ENCODE results near the gene PRRT2. TPM values are rescaled to one million over a fixed set of nuclear protein-coding genes. Genes with fewer than 3 reads are reported as not detected.

Gene PRRT2
- total RNA-seq, 2 experiments from 2014 or later = 1.5 to 2.0 TPM

GRCh38 chr16:29844575-29845331, 32.8 kb downstream of the PRRT2 start:
- Mint-ChIP-seq H3K4me1 (ENCODE audit: low read depth) (no peaks in the 10 kb centered on the region), H3K27me3 (no peaks in the 10 kb centered on the region), H3K36me3 (ENCODE audit: low read depth) (peaks cover 6% of the 10 kb centered on the region), H3K4me3 (no peak overlapping the region), H3K9me3 (no peaks in the 10 kb centered on the region), H3K27ac (no peak overlapping the region)
- CTCF ChIA-PET = interaction anchor here (0.7 to 5.6 kb wide), 3 partner anchors 11 to 37 kb away, joined by 3 to 95 read pairs (median 5); partner anchors contain the start of genes MVP and PAGR1
- DNase-seq = no peak
- TF ChIP-seq, protein P1, sequence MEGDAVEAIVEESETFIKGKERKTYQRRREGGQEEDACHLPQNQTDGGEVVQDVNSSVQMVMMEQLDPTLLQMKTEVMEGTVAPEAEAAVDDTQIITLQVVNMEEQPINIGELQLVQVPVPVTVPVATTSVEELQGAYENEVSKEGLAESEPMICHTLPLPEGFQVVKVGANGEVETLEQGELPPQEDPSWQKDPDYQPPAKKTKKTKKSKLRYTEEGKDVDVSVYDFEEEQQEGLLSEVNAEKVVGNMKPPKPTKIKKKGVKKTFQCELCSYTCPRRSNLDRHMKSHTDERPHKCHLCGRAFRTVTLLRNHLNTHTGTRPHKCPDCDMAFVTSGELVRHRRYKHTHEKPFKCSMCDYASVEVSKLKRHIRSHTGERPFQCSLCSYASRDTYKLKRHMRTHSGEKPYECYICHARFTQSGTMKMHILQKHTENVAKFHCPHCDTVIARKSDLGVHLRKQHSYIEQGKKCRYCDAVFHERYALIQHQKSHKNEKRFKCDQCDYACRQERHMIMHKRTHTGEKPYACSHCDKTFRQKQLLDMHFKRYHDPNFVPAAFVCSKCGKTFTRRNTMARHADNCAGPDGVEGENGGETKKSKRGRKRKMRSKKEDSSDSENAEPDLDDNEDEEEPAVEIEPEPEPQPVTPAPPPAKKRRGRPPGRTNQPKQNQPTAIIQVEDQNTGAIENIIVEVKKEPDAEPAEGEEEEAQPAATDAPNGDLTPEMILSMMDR (IDR thresholded peaks at IDR 0.05) = no peak
- POLR2A ChIA-PET = interaction anchor here (0.6 to 1.0 kb wide), 3 partner anchors 20 to 74 kb away, joined by 3 read pairs; partner anchors contain the start of gene KIF22
- ATAC-seq = no peak
- intact Hi-C loops (cut with micrococcal nuclease) = no loop called here

GRCh38 chr16:29845656-29846055, 33.7 kb downstream of the PRRT2 start:
- no peaks in the 10 kb centered on the region for H3K4me1 Mint-ChIP-seq (ENCODE audit: low read depth)
- H3K36me3 Mint-ChIP-seq (ENCODE audit: low read depth) = peaks cover 6% of the 10 kb centered on the region
- intact Hi-C loops (cut with micrococcal nuclease) = no loop called here
- ChIA-PET CTCF (interaction anchor here (0.6 to 5.6 kb wide), 4 partner anchors 27 to 169 kb away, joined by 4 to 95 read pairs (median 6); partner anchors contain the start of genes MVP and PAGR1), POLR2A (interaction anchor here (0.6 to 3.6 kb wide), 3 partner anchors 38 to 73 kb away, joined by 3 to 29 read pairs (median 3); partner anchors contain the start of genes KIF22 and MAZ)
- TF ChIP-seq, protein P1 (IDR thresholded peaks at IDR 0.05) = no peak
- no peak for DNase-seq
- no peak overlapping the region for H3K4me3 Mint-ChIP-seq
- H3K27me3 Mint-ChIP-seq = no peaks in the 10 kb centered on the region
- no peaks in the 10 kb centered on the region for H3K9me3 Mint-ChIP-seq
- no peak for ATAC-seq
- no peak overlapping the region for H3K27ac Mint-ChIP-seq

DNA sequence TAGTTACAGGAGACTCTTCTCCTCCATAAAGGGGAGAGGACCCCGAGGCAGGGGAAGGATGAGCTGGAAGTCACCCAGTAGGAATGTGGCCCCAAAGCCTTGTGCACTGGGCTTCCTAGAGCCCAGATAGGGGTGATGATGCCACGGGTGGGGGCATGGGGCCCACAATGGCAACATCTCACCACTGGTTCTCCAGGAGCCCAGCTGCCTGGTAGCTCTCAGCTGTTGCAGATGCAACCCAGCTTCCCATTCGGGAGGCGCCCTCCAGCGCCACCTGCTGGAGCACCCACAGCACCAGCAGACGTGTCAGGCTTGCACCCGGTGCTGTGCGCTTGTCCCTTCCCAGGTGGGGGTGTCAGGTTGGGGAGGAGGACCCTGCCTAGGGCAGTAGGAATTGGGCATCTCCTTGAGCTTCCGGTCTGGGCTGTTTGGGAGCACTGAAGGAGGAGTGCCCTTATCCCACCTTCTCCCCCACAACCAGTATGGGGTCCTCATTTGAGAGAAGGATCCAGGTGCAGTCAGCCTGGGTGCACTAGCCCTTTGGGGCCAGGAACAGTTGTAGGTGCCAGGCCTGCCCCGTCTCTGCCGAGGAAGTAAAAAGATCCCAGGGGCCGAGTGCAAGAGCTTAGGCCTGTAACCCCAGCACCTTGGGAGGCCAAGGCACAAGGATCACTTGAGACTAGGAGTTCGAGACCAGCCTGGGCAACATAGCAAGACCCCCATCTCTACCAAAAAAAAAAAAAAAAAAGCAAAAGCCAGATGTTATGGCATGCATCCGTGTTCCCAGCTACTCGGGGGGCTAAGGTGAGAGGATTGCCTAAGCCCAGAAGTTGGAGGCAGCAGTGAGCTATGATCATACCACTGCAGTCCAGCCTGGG, 36.7 kb downstream of the PRRT2 start:
- CTCF ChIA-PET = interaction anchor here (0.6 to 5.6 kb wide), 61 partner anchors 8 to 232 kb away, joined by 3 to 95 read pairs (median 5); partner anchors contain the start of genes CDIPT, INO80E, KCTD13 and KIF22
- TF ChIP-seq, protein P1 (IDR thresholded peaks at IDR 0.05) = peak; percentile 93
- POLR2A ChIA-PET = interaction anchor here (0.8 to 3.6 kb wide), 9 partner anchors 15 to 152 kb away, joined by 3 to 29 read pairs (median 4); partner anchors contain the start of genes CDIPT, MAZ, MVP and PAGR1
- ATAC-seq (peak; percentile 96), DNase-seq (peak; percentile 86)
- no peaks in the 10 kb centered on the region for H3K27me3 Mint-ChIP-seq
- no peaks in the 10 kb centered on the region for H3K9me3 Mint-ChIP-seq
- intact Hi-C loops (cut with micrococcal nuclease) = no loop called here
- H3K36me3 Mint-ChIP-seq (ENCODE audit: low read depth) = peaks cover 4% of the 10 kb centered on the region
- no peaks in the 10 kb centered on the region for H3K4me1 Mint-ChIP-seq (ENCODE audit: low read depth)
- H3K4me3 Mint-ChIP-seq = no peak overlapping the region
- H3K27ac Mint-ChIP-seq = no peak overlapping the region

DNA sequence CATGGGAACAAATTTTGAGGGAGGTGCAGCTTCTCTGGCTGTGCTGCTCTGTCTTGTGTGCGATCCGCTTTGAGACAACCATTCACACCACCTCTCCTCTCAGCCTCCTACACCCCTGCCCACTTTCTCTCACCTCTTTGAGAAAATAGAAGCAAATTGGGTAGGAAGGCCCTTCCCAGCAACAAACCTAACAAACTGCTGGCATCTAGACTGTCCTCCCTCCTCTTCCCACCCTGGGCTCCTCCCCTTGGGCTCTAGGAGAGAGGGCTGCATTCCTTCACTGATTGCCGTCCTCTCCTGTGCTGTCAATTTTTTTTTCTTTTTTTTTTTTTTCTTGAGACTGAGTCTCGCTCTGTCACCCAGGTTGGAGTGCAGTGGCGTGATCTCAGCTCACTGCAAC, 37.5 kb downstream of the PRRT2 start:
- no peak overlapping the region for H3K4me3 Mint-ChIP-seq
- TF ChIP-seq, protein P1 (IDR thresholded peaks at IDR 0.05) = no peak
- intact Hi-C loops (cut with micrococcal nuclease) = no loop called here
- no peaks in the 10 kb centered on the region for H3K4me1 Mint-ChIP-seq (ENCODE audit: low read depth)
- peaks cover 4% of the 10 kb centered on the region for H3K36me3 Mint-ChIP-seq (ENCODE audit: low read depth)
- ChIA-PET CTCF (interaction anchor here (1.2 to 5.6 kb wide), 20 partner anchors 8 to 152 kb away, joined by 4 to 95 read pairs (median 11); partner anchors contain the start of genes CDIPT, KCTD13, MAZ and MVP), POLR2A (no interaction called here)
- no peak for ATAC-seq
- H3K27me3 Mint-ChIP-seq = no peaks in the 10 kb centered on the region
- H3K9me3 Mint-ChIP-seq = no peaks in the 10 kb centered on the region
- H3K27ac Mint-ChIP-seq = no peak overlapping the region
- DNase-seq = no peak
